K562 (cell line): ENCODE data around the gene IPO9. TPM values are rescaled to one million over a fixed set of nuclear protein-coding genes. Genes with fewer than 3 reads are reported as not detected.

Experiments used
- ADNP ChIP-seq: fragments of 200-800 bp; sonication (Bioruptor generic); IDR thresholded peaks from 2 replicates; pipeline ENCODE4 v1.6.1; 2016; ENCODE audit warnings: missing genetic modification characterization, missing compliant biosample characterization
- ATF1 ChIP-seq, 2 experiments: fragments of 450-650 bp in 1 of 2; IDR thresholded peaks; 2 replicates each; pipeline ENCODE4 v1.6.1; 2016; ENCODE audit warnings: missing compliant biosample characterization in 1 of 2, missing genetic modification characterization in 1 of 2
- CBX5 ChIP-seq: IDR thresholded peaks from 2 replicates; pipeline ENCODE4 v1.6.1; 2014; ENCODE audit warnings: low read depth, borderline replicate concordance
- CTCF ChIP-seq, 3 experiments: IDR thresholded peaks in 2 of 3; conservative IDR thresholded peaks in 1 of 3; 2 replicates each; pipeline ENCODE4 v1.5.1; 2011 to 2012; ENCODE audit warnings: low read length in 3 of 3, mild to moderate bottlenecking in 3 of 3, control low read depth in 2 of 3, improper control_type of control experiment in 1 of 3, inconsistent platforms in 1 of 3, low read depth in 1 of 3, mixed read lengths in 1 of 3, moderate library complexity in 1 of 3; ENCODE audit not compliant: insufficient read depth in 2 of 3
- ELF1 ChIP-seq: fragments of 200-800 bp; sonication (Bioruptor generic); IDR thresholded peaks from 2 replicates; pipeline ENCODE4 v1.6.1; 2016; ENCODE audit warnings: missing genetic modification characterization, missing compliant biosample characterization
- ELF2 ChIP-seq: fragments of 250-450 bp; sonication (Bioruptor Pico); IDR thresholded peaks from 2 replicates; pipeline ENCODE4 v1.5.0; 2021; ENCODE audit warnings: mild to moderate bottlenecking
- FOS ChIP-seq: IDR thresholded peaks from 3 replicates; pipeline ENCODE4 v1.6.1; 2011; ENCODE audit not compliant: insufficient read length; ENCODE audit errors: extremely low read depth
- KHSRP ChIP-seq: fragments of 450-650 bp; IDR thresholded peaks from 2 replicates; pipeline ENCODE4 v1.6.1; 2017
- MCM2 ChIP-seq: fragments of 450-650 bp; IDR thresholded peaks from 2 replicates; pipeline ENCODE4 v1.6.1; 2017; ENCODE audit warnings: low read depth, mild to moderate bottlenecking
- MCM3 ChIP-seq: fragments of 450-650 bp; IDR thresholded peaks from 2 replicates; pipeline ENCODE4 v1.6.1; 2016
- MED1 ChIP-seq: sonication (generic); formaldehyde crosslinking; IDR thresholded peaks from 2 replicates; pipeline ENCODE4 v1.8.1; 2023; ENCODE audit warnings: missing genetic modification reagents, borderline replicate concordance
- NR3C1 ChIP-seq: sonication (generic); formaldehyde crosslinking; IDR thresholded peaks from 2 replicates; pipeline ENCODE4 v1.8.1; 2022; ENCODE audit warnings: missing genetic modification reagents
- RNF2 ChIP-seq: sonication (generic); IDR thresholded peaks from 2 replicates; pipeline ENCODE4 v1.6.1; 2016
- SREBF1 ChIP-seq: fragments of 150-350 bp; IDR thresholded peaks from 2 replicates; pipeline ENCODE4 v1.6.1; 2014; ENCODE audit warnings: antibody characterized with exemption, low read depth, low read length, borderline replicate concordance
- TSC22D4 ChIP-seq: fragments of 450-650 bp; IDR thresholded peaks from 2 replicates; pipeline ENCODE4 v1.6.1; 2016; ENCODE audit warnings: missing genetic modification characterization, missing biosample characterization, control low read depth
- ZFP1 ChIP-seq: fragments of 450-650 bp; formaldehyde crosslinking; IDR thresholded peaks from 2 replicates; pipeline ENCODE4 v1.4.0; 2020; ENCODE audit warnings: mild to moderate bottlenecking, mixed read lengths
- ZKSCAN3 ChIP-seq: fragments of 250-450 bp; sonication (Bioruptor Pico); IDR thresholded peaks from 2 replicates; pipeline ENCODE4 v1.4.0; 2020
- ZNF175 ChIP-seq: fragments of 200-800 bp; sonication (Bioruptor generic); IDR thresholded peaks from 2 replicates; pipeline ENCODE4 v1.6.1; 2016; ENCODE audit warnings: low read depth, mild to moderate bottlenecking, missing genetic modification characterization, missing compliant biosample characterization
- ZNF217 ChIP-seq: sonication (generic); formaldehyde crosslinking; IDR thresholded peaks from 2 replicates; pipeline ENCODE4 v1.8.0; 2022; ENCODE audit warnings: mild to moderate bottlenecking, missing genetic modification reagents
- ZNF384 ChIP-seq: IDR thresholded peaks from 2 replicates; pipeline ENCODE4 v1.6.1; 2012; ENCODE audit warnings: low read depth, low read length, improper control_type of control experiment
- polyA plus RNA-seq, 8 experiments: library from polyadenylated mRNA; depleted of rRNA in 4 of 8; stranded (reverse) in 5 of 8; unstranded in 3 of 8; fragments of >200 nt; fragmentation: Nextera tagmentation in 2 of 8; fragmentation: Illumina TruSeq in 1 of 8; extraction: Ambion mirVana in 2 of 8; extraction: Trizol in 1 of 8; gene quantifications; 2 replicates each; pipeline versions ENCODE4 v1.2.1 to v1.2.3, GENCODE V29; 2011 to 2014; ENCODE audit warnings: inconsistent platforms in 1 of 8, missing spikeins in 1 of 8
- total RNA-seq, 7 experiments: library from RNA; depleted of rRNA in 6 of 7; stranded (reverse); fragments of >200 nt in 6 of 7; fragmentation: Illumina TruSeq in 2 of 7; extraction: Trizol in 2 of 7; gene quantifications; 2 replicates each; pipeline versions ENCODE4 v1.2.1 to v1.2.3, GENCODE V29; 2011 to 2021; ENCODE audit warnings: low replicate concordance in 1 of 7
- TF ChIP-seq, protein P1 (sequence below): fragments of 450-650 bp; IDR thresholded peaks from 2 replicates; pipeline ENCODE4 v1.6.1; 2017; ENCODE audit warnings: antibody characterized with exemption, mild to moderate bottlenecking
- TF ChIP-seq, protein P2 (sequence below): sonication (generic); formaldehyde crosslinking; IDR thresholded peaks from 2 replicates; pipeline ENCODE4 v1.8.1; 2023; ENCODE audit warnings: mild to moderate bottlenecking, missing genetic modification reagents

The IPO9 gene
- total and polyA plus RNA-seq, 9 of the 15 experiments (the other 6 are each of a cell fraction or from before 2014, with no cell fraction given), result 27.9 to 78.6 (median 43.9) TPM

- TF ChIP-seq ELF2 (CRISPR knock-in tag) (no peak), ZKSCAN3 (CRISPR knock-in tag) (no peak), MED1 (CRISPR knock-in tag) (no peak), SREBF1 (no peak), ZNF175 (no peak), CTCF (IDR thresholded peaks at IDR 0.05 in 2 of 3, conservative IDR thresholded peaks at IDR 0.05 in 1 of 3; ENCODE audit: insufficient read depth in 2 of 3, low read depth in 1 of 3, low read length in 3 of 3) (peak; percentile 92 to 98 (median 97)), ADNP (tag) (no peak), ATF1 (CRISPR knock-in tag; IDR thresholded peaks at IDR 0.05) (no peak), ATF1 (tag; IDR thresholded peaks at IDR 0.05) (peak; percentile 89), KHSRP (no peak), MCM3 (no peak), TSC22D4 (tag) (no peak), RNF2 (0 out of 2 replicates have a peak, but pooled peaks have one; percentile 34), ZNF217 (no peak), MCM2 (no peak), ZNF384 (peak; percentile 14; the same call in 1 of the 2 replicates), ELF1 (no peak), NR3C1 (CRISPR knock-in tag) (no peak), FOS (no peak), CBX5 (no peak), ZFP1 (CRISPR knock-in tag) (no peak)
- TF ChIP-seq, protein P1, sequence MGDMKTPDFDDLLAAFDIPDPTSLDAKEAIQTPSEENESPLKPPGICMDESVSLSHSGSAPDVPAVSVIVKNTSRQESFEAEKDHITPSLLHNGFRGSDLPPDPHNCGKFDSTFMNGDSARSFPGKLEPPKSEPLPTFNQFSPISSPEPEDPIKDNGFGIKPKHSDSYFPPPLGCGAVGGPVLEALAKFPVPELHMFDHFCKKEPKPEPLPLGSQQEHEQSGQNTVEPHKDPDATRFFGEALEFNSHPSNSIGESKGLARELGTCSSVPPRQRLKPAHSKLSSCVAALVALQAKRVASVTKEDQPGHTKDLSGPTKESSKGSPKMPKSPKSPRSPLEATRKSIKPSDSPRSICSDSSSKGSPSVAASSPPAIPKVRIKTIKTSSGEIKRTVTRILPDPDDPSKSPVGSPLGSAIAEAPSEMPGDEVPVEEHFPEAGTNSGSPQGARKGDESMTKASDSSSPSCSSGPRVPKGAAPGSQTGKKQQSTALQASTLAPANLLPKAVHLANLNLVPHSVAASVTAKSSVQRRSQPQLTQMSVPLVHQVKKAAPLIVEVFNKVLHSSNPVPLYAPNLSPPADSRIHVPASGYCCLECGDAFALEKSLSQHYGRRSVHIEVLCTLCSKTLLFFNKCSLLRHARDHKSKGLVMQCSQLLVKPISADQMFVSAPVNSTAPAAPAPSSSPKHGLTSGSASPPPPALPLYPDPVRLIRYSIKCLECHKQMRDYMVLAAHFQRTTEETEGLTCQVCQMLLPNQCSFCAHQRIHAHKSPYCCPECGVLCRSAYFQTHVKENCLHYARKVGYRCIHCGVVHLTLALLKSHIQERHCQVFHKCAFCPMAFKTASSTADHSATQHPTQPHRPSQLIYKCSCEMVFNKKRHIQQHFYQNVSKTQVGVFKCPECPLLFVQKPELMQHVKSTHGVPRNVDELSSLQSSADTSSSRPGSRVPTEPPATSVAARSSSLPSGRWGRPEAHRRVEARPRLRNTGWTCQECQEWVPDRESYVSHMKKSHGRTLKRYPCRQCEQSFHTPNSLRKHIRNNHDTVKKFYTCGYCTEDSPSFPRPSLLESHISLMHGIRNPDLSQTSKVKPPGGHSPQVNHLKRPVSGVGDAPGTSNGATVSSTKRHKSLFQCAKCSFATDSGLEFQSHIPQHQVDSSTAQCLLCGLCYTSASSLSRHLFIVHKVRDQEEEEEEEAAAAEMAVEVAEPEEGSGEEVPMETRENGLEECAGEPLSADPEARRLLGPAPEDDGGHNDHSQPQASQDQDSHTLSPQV, result peak; percentile 62
- TF ChIP-seq, protein P2, sequence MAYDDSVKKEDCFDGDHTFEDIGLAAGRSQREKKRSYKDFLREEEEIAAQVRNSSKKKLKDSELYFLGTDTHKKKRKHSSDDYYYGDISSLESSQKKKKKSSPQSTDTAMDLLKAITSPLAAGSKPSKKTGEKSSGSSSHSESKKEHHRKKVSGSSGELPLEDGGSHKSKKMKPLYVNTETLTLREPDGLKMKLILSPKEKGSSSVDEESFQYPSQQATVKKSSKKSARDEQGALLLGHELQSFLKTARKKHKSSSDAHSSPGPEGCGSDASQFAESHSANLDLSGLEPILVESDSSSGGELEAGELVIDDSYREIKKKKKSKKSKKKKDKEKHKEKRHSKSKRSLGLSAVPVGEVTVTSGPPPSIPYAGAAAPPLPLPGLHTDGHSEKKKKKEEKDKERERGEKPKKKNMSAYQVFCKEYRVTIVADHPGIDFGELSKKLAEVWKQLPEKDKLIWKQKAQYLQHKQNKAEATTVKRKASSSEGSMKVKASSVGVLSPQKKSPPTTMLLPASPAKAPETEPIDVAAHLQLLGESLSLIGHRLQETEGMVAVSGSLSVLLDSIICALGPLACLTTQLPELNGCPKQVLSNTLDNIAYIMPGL (CRISPR knock-in tag), result no peak; the same call in 1 of the 2 replicates
These were observed at the start of gene IPO9 (continued) for GRCh38 chr1:201828820-201829774.
